Activated T-cell treated with anti-CD3 and anti-CD28 coated beads, Interleukin-2, amount 50 U/mL, for 24 hours (primary cell): ENCODE measurements around the gene C18orf32.
A peak's percentile ranks its signal among the peaks of the same experiment; 100 is the strongest.
"Not testable (repeated sequence)": the region's sequence is repeated elsewhere in the genome, so short reads cannot be mapped to it uniquely, and the experiment has no call there.

Experiments used
- DNase-seq: peaks from one replicate; pipeline ENCODE4 v3.0.0-alpha.2; 2020
- H3K27ac Mint-ChIP-seq: 2 replicates; pipeline ENCODE4 v1.8.0; 2020; ENCODE audit warnings: mild to moderate bottlenecking, mixed read lengths
- H3K27me3 Mint-ChIP-seq: 2 replicates; pipeline ENCODE4 v1.8.0; 2020; ENCODE audit warnings: mixed read lengths
- H3K36me3 Mint-ChIP-seq: 2 replicates; pipeline ENCODE4 v1.8.0; 2020; ENCODE audit warnings: low read depth, mixed read lengths
- H3K4me1 Mint-ChIP-seq: 2 replicates; pipeline ENCODE4 v1.8.0; 2020; ENCODE audit warnings: low read depth, mixed read lengths
- H3K4me3 Mint-ChIP-seq: 2 replicates; pipeline ENCODE4 v1.8.0; 2020; ENCODE audit warnings: mild to moderate bottlenecking, moderate library complexity, mixed read lengths
- H3K9me3 Mint-ChIP-seq: 2 replicates; pipeline ENCODE4 v1.8.0; 2020; ENCODE audit warnings: mixed read lengths

The C18orf32 gene

GRCh38 chr18:49491534-49491856 lies 4.5 kb upstream of the C18orf32 start:
- Mint-ChIP-seq H3K27ac (peak overlapping the region; percentile 100), H3K36me3 (peaks cover 58% of the 10 kb centered on the region), H3K4me1 (peaks cover 48% of the 10 kb centered on the region), H3K4me3 (peak overlapping the region; percentile 99), H3K9me3 (no peaks in the 10 kb centered on the region), H3K27me3 (no peaks in the 10 kb centered on the region)
- no peak for DNase-seq

GRCh38 chr18:49490246-49490762 lies 3.3 kb upstream of the C18orf32 start:
- no peak for DNase-seq

GRCh38 chr18:49487711-49488310 lies 777 bp upstream of the C18orf32 start:
- no peaks in the 10 kb centered on the region for H3K9me3 Mint-ChIP-seq
- H3K4me3 Mint-ChIP-seq = peak overlapping the region; percentile 99
- peaks cover 69% of the 10 kb centered on the region for H3K4me1 Mint-ChIP-seq
- H3K27me3 Mint-ChIP-seq = no peaks in the 10 kb centered on the region
- peak; percentile 43 for DNase-seq
- peaks cover 79% of the 10 kb centered on the region for H3K36me3 Mint-ChIP-seq
- H3K27ac Mint-ChIP-seq = peak overlapping the region; percentile 100

More at GRCh38 chr18:49490246-49490762, 3.3 kb upstream of the C18orf32 start:
- H3K36me3 Mint-ChIP-seq = peaks cover 63% of the 10 kb centered on the region
- peak overlapping the region; percentile 100 for H3K27ac Mint-ChIP-seq
- no peaks in the 10 kb centered on the region for H3K9me3 Mint-ChIP-seq
- peaks cover 58% of the 10 kb centered on the region for H3K4me1 Mint-ChIP-seq
- H3K27me3 Mint-ChIP-seq = no peaks in the 10 kb centered on the region
- H3K4me3 Mint-ChIP-seq = peak overlapping the region; percentile 99

GRCh38 chr18:49486606-49486952 lies 455 bp downstream of the C18orf32 start:
- Mint-ChIP-seq H3K36me3 (peaks cover 81% of the 10 kb centered on the region), H3K27me3 (no peaks in the 10 kb centered on the region), H3K4me1 (peaks cover 69% of the 10 kb centered on the region), H3K9me3 (no peaks in the 10 kb centered on the region), H3K4me3 (peak overlapping the region; percentile 99), H3K27ac (peak overlapping the region; percentile 100)
- DNase-seq = no peak

- DNase-seq = no peak
- peaks cover 81% of the 10 kb centered on the region for H3K36me3 Mint-ChIP-seq
- H3K4me1 Mint-ChIP-seq = peaks cover 68% of the 10 kb centered on the region
- no peaks in the 10 kb centered on the region for H3K9me3 Mint-ChIP-seq
- no peaks in the 10 kb centered on the region for H3K27me3 Mint-ChIP-seq
- peak overlapping the region; percentile 100 for H3K27ac Mint-ChIP-seq
- peak overlapping the region; percentile 99 for H3K4me3 Mint-ChIP-seq
Measured at GRCh38 chr18:49486134-49486533, 900 bp downstream of the C18orf32 start.

GRCh38 chr18:49483198-49483597 lies 3.8 kb downstream of the C18orf32 start:
- peaks cover 76% of the 10 kb centered on the region for H3K36me3 Mint-ChIP-seq
- H3K27ac Mint-ChIP-seq = peak overlapping the region; percentile 40
- H3K4me3 Mint-ChIP-seq = no peak overlapping the region
- DNase-seq = no peak
- H3K9me3 Mint-ChIP-seq = no peaks in the 10 kb centered on the region
- H3K4me1 Mint-ChIP-seq = peaks cover 49% of the 10 kb centered on the region
- H3K27me3 Mint-ChIP-seq = no peaks in the 10 kb centered on the region

GRCh38 chr18:49481907-49482306 lies 5.1 kb downstream of the C18orf32 start:
- DNase-seq = no peak
- Mint-ChIP-seq H3K4me3 (no peak overlapping the region), H3K4me1 (peaks cover 42% of the 10 kb centered on the region), H3K36me3 (peaks cover 68% of the 10 kb centered on the region), H3K27me3 (no peaks in the 10 kb centered on the region), H3K27ac (peak overlapping the region; percentile 56), H3K9me3 (no peaks in the 10 kb centered on the region)

- no peaks in the 10 kb centered on the region for H3K27me3 Mint-ChIP-seq
- no peak for DNase-seq
- peaks cover 44% of the 10 kb centered on the region for H3K4me1 Mint-ChIP-seq
- no peaks in the 10 kb centered on the region for H3K9me3 Mint-ChIP-seq
- no peak overlapping the region for H3K4me3 Mint-ChIP-seq
- peaks cover 68% of the 10 kb centered on the region for H3K36me3 Mint-ChIP-seq
- H3K27ac Mint-ChIP-seq = peak overlapping the region; percentile 44
Measured at GRCh38 chr18:49481317-49481716, 5.7 kb downstream of the C18orf32 start.

GRCh38 chr18:49479381-49480137 lies 7.5 kb downstream of the C18orf32 start:
- Mint-ChIP-seq H3K27ac (peak overlapping the region; percentile 49), H3K9me3 (no peaks in the 10 kb centered on the region), H3K4me1 (peaks cover 30% of the 10 kb centered on the region), H3K36me3 (peaks cover 60% of the 10 kb centered on the region), H3K27me3 (no peaks in the 10 kb centered on the region), H3K4me3 (no peak overlapping the region)
- DNase-seq = no peak

GRCh38 chr18:49476664-49477411 lies 10.2 kb downstream of the C18orf32 start:
- no peak for DNase-seq
- Mint-ChIP-seq H3K4me1 (peaks cover 18% of the 10 kb centered on the region), H3K27me3 (no peaks in the 10 kb centered on the region), H3K27ac (peak overlapping the region; percentile 86), H3K9me3 (no peaks in the 10 kb centered on the region), H3K36me3 (peaks cover 41% of the 10 kb centered on the region), H3K4me3 (no peak overlapping the region)

DNA sequence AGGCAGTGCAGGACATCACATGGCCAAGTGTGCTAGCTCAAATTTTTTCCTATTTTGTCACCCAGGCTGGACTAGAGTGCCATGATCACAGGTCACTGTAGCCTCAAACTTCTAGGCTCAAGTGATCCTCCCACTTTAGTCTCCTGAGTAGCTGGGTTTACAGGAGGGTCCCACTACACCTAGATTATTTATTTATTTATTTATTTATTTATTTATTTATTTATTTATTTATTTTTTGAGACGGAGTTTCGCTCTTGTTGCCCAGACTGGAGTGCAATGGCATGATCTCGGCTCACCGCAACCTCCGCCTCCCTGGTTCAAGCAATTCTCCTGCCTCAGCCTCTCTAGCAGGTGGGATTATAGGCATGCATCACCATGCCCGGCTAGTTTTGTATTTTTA lies 12.1 kb downstream of the C18orf32 start:
- H3K9me3 Mint-ChIP-seq = not testable (repeated sequence)

DNA sequence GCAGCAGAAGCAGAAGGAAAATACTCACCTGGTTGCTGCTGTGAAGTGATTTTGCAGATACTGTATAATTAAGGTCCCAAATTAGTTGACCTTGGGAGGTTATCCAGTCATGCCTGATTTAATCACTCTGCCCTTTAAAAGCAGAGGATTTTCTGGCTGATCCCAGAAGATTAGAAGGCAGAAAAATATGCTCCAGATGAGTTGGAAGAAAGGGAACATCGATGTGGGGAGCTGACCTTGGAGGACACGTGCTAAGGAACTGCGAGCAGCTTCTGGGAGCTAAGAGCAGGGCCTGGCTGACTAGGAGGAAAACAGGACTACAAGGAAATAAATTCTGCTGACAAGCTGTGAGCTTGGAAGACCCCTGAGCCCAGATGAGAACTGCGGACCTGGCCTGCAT lies 13.3 kb downstream of the C18orf32 start:
- no peaks in the 10 kb centered on the region for H3K9me3 Mint-ChIP-seq
- peaks cover 13% of the 10 kb centered on the region for H3K36me3 Mint-ChIP-seq
- peaks cover 11% of the 10 kb centered on the region for H3K4me1 Mint-ChIP-seq
- peaks cover 5% of the 10 kb centered on the region for H3K27me3 Mint-ChIP-seq
- H3K4me3 Mint-ChIP-seq = no peak overlapping the region
- no peak overlapping the region for H3K27ac Mint-ChIP-seq
- no peak for DNase-seq

More for the DNA sequence above, 12.1 kb downstream of the C18orf32 start:
- peaks cover 15% of the 10 kb centered on the region for H3K4me1 Mint-ChIP-seq
- not testable (repeated sequence) for H3K4me3 Mint-ChIP-seq, DNase-seq, H3K27me3 Mint-ChIP-seq, H3K27ac Mint-ChIP-seq
- H3K36me3 Mint-ChIP-seq = peaks cover 25% of the 10 kb centered on the region

DNA sequence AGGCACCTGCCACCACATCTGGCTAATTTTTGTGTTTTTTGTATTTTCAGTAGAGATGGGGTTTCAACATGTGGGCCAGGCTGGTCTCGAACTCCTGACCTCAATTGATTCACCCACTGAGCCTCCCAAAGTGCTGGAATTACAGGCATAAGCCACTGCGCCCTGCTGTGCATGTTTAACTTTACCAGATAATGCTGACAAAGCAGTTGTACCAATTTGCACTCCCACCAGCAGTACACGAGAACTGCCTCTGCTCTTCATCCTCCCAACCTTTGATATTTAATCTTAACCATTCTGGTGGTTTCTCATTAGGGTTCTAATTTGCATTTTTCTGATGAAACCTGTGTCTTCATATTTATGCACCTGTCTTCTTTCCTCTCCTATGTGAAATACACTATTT lies 14.6 kb downstream of the C18orf32 start:
- peaks cover 10% of the 10 kb centered on the region for H3K36me3 Mint-ChIP-seq
- DNase-seq = no peak
- H3K9me3 Mint-ChIP-seq = no peaks in the 10 kb centered on the region
- no peak overlapping the region for H3K27ac Mint-ChIP-seq
- H3K4me3 Mint-ChIP-seq = no peak overlapping the region
- H3K27me3 Mint-ChIP-seq = peaks cover 5% of the 10 kb centered on the region
- peaks cover 11% of the 10 kb centered on the region for H3K4me1 Mint-ChIP-seq

DNA sequence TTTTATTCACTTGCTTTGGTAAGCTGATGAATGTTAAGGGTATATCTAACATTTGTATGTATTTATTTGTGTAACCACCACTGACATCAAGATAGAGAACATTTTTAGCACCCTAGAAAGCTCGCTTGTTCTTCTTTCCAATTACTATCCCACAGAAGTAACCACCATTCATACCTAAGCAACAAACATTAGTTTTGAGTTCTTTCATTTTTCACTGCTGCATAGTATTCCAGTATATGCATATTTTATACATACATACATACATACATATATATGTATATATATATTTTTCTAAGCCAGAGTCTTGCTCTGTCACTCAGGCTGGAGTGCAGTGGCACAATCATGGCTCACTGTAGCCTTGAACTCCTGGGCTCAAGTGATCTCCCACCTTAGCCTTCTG lies 15.5 kb downstream of the C18orf32 start:
- Mint-ChIP-seq H3K4me3 (no peak overlapping the region), H3K27ac (no peak overlapping the region), H3K4me1 (peaks cover 3% of the 10 kb centered on the region), H3K9me3 (no peaks in the 10 kb centered on the region), H3K27me3 (peaks cover 5% of the 10 kb centered on the region), H3K36me3 (peaks cover 3% of the 10 kb centered on the region)
- DNase-seq = no peak

- H3K9me3 Mint-ChIP-seq = no peaks in the 10 kb centered on the region
- DNase-seq = no peak
- no peaks in the 10 kb centered on the region for H3K36me3 Mint-ChIP-seq
- H3K27me3 Mint-ChIP-seq = peaks cover 5% of the 10 kb centered on the region
- H3K4me1 Mint-ChIP-seq = no peaks in the 10 kb centered on the region
- H3K4me3 Mint-ChIP-seq = no peak overlapping the region
- H3K27ac Mint-ChIP-seq = no peak overlapping the region
Measured at GRCh38 chr18:49467599-49467998, 19.4 kb downstream of the C18orf32 start.
